Measurements from ENCODE around the gene TPSB2.

The TPSB2 gene

DNA sequence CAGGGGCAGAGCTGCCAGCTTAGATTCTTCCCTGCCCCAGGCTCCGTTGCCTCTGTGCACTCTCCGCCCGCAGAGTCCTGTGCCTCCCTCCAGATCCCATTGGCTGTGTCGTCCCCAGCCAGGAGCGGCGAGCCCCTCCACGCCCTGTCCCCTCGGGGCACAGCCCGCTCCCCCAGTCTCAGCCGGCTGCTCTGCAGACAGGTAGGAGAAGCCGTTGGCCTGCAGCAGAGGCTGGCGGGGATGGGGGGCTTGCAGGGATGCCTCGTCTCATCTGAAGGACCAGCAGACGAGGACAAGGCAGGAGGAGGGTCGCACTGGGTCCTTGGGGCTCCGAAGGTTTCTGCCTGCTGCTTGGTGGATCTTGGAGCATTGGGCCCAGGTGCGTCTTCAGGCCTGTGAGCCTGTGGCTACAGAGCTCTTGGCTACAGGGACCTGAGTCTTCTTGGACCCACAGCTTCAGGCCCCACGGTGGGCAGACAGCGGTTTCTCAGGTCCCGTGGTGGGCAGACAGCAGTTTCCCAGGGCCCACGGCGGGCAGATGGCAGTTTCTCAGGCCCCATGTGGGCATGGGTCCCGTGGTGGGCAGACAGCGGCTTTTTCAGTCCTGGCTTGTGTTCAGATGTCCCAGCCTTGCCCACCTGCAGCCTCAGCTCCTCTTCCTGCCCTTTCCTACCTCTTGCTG, 10.9 kb downstream of the TPSB2 start:
- DNase-seq = no peak

DNA sequence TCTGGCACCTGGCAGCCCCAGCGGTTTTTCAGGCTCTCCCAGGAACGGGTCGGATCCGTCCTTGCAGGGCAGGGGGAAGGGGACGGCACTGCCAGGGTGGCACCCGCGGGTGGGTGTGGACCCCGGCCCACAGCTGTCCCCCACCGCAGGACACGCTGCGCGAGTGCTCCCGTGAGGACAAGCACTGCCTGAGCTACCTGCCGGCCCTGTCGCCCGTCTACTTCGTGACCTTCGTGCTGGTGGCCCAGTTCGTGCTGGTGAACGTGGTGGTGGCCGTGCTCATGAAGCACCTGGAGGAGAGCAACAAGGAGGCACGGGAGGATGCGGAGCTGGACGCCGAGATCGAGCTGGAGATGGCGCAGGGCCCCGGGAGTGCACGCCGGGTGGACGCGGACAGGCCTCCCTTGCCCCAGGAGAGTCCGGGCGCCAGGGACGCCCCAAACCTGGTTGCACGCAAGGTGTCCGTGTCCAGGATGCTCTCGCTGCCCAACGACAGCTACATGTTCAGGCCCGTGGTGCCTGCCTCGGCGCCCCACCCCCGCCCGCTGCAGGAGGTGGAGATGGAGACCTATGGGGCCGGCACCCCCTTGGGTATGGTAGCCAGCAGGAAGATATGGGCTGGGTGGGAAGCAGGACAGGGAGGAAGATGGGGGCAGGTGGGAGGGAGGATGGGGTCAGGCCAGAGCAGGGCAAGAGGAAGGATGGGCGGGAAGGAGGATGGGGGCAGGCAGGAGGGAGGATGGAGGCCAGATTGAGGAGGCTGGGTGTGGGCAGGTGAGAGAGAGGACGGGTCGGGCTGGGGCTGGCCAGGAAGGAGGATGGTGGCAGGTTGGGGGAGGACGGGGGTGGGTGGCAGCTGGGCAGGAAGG, 11.7 kb downstream of the TPSB2 start:
- no peak for DNase-seq

DNA sequence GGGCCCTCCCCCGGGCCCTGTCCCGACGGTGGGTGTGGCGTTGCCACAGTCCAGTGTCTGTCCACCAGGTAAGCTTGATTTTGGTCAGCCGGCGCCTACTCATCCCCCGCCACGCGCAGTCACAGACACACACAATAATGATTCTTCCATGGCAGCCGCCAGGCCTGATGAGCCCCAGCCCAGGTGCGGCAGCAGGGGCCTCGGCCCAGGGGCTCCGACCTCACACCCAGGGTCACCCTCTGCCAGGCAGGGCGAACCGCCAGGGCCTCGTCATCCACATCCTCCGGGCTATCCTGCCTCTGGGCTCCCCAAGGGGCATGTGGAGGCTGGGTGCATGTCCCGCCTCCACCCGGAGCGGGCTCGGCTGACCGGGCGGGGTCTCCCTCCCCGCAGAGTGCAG, 12.5 kb downstream of the TPSB2 start:
- DNase-seq = no peak

DNA sequence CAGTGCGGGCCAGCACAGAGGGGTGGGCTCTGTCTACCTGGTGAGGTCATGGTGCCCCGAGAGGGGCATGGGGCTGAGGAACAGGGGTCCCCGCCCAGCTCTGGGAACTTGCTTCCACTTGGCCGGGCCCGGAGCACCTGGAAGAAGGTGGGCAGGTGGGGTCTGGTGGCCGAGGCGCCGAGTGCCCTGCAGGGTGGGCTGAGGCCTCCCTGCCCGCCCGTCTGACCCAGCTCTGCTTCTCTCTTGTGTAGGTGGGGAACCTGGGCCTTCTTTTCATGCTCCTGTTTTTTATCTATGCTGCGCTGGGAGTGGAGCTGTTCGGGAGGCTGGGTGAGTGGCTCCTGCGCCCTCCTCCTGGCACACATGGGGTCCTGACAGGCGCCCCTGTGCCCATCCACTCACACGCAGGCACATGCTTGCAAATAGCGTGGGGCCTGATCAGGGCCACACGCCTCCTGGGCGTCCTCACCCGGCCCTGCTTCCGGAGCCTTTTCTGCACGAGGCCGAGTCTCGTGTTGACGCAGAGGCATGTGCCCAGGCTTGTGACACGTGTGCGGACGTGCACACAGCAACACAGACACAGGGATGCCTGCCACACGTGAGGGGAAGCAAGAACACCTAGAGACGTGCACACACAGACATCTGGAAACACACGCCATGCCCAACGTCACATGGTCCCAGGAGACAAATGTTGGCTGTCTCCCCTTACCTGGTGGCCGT, 13.1 kb downstream of the TPSB2 start:
- DNase-seq = no peak

DNA sequence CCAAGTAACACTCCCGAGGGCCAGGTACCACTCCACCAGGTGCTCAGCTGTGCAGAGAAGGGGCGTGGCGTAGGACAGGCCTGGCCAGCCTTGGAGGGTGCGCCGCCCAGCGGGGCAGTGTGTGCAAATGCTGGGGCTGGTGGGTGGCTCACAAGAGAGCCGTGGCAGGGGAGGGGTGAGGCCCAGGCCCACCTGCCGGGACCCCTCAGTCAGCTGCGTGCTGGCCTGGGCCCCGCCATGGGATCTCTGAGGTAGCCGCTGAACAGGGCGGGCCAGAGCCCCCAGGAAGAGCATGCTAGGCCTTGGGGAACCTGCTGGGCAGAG, 13.7 kb downstream of the TPSB2 start:
- no peak for DNase-seq

DNA sequence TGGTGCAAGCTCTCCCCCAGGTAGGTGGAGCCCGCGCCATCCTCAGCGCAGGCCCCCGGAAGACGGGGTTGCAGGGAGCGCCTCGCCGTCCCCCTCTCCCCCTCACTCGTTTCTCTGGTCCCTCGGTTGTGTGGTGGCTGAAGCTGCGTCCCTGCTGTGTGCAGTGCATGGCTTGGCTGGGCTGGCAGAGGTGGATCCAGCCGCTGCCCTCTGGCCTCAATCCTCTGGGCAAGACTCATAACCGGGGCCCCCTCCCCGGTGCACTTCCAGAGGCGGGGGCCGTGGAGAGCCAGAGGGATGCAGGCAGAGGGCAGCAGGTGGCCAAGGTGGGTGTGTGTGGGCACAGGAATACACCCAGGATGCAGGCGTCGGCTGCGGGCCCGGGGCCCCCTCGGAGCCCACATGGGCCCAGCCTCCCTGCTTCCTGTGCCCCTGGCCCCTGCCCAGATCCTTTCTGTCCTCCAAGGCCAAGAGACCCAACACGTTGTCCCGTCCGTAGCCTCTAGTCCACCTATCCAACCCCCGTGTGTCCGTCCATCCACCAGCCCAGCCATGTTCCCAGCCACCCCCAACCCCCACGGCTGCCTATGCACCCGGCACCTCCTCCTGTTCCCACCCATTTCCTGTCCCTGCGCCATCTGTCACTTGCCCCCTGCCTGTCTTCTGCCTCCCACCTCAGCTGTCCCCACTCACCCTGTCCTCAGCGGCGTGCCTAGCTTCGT, 14.2 kb downstream of the TPSB2 start:
- DNase-seq = no peak

DNA sequence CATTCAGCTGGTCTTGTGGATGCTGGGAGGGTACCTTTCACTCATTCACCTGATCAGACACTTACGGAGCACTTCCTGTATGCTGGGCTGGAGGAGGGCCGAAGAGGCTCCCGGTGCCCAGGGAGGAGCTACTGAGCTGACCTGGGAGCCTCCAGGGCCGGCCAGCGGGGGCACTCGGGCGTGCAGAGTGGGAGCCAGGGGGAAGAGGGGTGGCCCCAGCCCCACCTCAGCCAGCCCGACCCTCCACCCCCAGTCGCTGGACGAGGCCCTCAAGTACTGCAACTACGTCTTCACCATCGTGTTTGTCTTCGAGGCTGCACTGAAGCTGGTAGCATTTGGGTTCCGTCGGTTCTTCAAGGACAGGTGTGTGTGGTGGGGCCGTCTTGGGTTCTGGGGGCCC, 15.3 kb downstream of the TPSB2 start:
- no peak for DNase-seq

DNA sequence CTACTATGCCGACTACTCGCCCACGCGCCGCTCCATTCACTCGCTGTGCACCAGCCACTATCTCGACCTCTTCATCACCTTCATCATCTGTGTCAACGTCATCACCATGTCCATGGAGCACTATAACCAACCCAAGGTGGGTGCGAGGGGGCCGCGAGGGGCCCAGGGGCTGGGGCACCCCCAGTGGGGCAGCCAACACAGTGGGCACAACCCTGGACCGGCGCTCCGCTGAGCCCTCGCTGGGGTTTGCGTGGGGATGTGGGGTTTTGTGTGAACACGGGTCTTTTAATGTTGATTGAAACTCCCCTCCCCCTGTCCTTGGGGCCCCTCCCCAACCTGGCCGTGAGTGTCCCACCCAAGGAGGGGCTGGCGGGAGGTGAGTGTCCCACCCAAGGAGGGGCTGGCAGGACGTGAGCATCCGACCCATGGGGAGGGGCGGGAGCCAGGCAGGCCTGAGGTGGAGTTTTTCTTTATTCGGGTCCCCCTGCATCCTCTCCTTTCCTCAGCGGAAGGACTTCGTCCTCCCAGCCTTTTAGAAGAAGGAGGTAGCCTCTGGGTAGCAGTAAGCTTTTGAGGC, 16.1 kb downstream of the TPSB2 start:
- DNase-seq = no peak

DNA sequence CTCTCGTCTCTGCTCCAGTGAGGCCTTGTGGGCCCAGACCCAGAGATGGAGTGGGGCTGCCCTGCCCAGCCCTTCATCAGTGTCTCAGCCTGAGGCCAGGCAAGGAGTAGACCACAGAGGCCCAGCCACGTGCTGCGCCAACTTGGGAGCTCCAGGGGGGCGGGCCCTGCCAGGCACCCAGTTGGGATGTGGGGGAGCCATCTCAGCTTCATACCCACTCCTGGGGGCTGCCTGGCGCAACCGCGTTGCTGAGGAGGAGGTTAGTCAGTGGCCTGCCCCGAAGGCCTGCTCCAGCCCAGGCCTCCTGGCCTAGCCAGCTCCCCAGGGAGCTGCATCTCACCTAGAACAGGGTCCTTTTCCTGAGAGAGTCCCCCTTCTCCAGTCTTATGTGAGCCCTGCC, 16.8 kb downstream of the TPSB2 start:
- DNase-seq = no peak

DNA sequence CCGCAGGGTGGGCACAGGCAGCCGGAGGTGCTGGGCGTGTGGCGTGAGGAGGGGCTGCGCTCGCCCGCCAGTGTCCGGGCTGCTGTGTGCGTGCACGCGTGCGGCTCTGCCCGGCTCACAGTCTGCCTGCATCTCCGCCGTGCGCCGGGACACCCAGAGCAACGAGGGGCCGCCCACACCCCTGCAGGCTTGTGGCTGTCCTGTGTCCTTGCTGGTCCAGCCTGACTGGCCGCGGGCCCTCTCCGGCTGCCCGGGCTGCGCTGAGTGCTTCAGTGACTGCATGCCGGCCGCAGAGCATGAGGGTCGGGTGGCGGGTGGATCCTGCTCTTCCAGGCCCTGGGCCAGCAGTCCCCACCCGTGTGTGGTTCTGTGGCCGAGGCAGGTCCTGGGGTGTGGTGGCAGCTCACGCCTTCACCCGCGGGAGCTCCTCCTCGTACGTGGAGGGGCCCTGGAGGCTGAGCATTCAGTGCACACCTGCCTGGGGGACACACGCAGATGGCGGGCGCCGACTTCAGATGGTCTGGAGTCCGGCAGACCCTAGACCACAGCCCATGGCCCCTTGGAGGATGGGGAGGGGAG, 17.3 kb downstream of the TPSB2 start:
- DNase-seq = no peak

DNA sequence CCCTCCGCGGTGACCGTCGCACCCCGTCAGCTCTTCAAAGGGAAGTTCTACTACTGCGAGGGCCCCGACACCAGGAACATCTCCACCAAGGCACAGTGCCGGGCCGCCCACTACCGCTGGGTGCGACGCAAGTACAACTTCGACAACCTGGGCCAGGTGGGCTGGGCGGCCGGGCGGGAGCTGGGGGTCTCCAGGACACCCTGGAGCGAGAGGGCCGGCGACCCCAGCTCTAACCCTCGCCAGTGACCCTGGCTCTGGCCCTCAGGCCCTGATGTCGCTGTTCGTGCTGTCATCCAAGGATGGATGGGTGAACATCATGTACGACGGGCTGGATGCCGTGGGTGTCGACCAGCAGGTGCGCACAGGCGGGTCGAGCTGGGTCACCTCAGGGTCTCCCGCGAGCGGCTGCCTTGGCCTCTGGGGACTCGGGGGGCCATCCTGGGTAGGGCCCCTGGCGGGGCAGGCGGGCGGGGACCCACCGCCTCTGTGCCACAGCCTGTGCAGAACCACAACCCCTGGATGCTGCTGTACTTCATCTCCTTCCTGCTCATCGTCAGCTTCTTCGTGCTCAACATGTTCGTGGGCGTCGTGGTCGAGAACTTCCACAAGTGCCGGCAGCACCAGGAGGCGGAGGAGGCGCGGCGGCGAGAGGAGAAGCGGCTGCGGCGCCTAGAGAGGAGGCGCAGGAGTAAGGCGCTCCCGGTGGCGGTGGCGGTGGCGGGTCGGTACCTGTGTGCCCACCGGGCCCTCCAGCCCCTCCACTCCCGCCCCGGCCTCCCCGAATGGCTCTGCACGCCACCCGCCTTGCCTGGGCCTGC, 18.3 kb downstream of the TPSB2 start:
- no peak for DNase-seq

DNA sequence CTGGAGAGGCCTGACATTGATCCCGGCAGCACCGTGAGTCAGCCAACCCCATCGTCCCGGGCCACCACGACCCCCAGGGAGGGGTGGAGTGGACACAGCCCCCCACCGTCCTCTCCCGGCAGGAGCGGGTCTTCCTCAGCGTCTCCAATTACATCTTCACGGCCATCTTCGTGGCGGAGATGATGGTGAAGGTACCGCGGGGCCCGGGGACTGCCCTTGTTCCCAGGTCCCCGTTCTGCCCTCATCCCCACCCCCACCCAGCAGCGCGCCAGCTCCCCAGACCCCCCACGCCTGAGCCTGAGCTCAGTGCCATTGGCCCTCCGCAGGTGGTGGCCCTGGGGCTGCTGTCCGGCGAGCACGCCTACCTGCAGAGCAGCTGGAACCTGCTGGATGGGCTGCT, 19.5 kb downstream of the TPSB2 start:
- no peak for DNase-seq

DNA sequence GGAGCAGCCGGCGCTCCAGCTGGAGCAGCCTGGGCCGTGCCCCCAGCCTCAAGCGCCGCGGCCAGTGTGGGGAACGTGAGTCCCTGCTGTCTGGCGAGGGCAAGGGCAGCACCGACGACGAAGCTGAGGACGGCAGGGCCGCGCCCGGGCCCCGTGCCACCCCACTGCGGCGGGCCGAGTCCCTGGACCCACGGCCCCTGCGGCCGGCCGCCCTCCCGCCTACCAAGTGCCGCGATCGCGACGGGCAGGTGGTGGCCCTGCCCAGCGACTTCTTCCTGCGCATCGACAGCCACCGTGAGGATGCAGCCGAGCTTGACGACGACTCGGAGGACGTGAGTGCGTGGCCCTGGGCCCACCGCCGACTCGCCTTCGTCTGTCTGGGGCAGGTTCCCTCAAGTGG, 20.9 kb downstream of the TPSB2 start:
- DNase-seq = no peak

DNA sequence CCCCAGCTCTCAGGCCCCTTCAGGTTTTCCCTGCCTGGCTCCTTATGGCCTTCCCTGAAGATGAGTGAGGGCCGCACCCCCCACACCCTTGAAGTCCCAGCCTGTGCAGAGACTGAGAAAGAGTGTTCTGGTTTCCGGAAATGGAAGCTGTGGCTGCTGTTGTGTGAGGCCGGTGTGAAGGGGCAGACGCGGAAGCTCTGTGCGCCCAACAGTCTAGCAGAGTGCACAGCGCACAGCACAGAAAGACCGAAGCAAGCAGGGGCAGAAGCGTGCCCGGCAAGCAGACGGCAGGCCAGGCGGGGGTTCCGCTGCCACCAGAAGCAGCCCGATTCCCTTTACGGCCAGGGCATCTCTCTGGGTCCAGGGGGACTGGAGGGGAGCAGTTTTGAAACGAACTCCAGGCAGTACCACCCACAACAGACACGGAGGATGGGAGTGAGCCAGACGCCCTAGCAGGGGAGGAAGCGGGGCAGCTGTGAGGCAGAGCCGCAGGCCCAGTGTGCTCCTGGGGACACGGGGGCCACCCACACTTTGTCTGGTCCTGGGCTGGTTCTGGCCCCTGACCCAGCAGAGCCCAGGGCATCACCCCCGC, 21.6 kb downstream of the TPSB2 start:
- DNase-seq = no peak

DNA sequence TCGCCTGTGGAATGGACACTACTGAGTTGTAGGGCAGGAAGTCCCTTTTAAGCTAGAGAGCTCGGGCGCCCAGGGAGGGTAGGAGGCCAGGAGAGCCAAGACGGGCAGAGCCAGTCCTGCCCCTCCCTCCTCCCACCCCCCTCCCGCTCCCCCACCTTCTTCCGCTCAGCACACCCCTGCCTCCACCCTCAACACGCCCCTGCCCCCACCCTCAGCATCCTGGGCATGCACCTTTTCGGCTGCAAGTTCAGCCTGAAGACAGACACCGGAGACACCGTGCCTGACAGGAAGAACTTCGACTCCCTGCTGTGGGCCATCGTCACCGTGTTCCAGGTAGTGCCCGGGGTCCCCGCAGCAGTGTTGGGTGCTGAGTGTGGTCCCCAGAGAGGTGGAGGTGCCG, 23.2 kb downstream of the TPSB2 start:
- DNase-seq = no peak

DNA sequence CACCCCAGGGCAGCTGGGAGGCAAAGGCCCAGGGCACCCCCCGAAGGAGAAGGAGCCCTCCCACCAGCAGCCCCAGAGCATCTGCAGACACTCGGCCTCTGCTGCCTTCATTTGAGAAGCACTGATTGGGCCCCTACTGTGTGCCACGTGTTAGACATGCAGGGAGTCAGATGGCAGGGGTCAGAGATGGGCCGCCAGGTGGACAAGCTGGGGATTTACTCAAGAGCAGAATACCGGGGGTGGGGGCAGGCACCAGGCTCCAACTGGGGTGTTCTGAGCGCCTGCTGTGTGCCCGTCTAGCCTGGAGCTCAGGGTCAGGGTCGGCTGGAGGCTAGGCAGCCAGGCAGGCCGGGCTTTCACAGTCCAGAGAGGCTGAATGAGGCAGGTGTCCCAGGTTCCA, 23.7 kb downstream of the TPSB2 start:
- no peak for DNase-seq

DNA sequence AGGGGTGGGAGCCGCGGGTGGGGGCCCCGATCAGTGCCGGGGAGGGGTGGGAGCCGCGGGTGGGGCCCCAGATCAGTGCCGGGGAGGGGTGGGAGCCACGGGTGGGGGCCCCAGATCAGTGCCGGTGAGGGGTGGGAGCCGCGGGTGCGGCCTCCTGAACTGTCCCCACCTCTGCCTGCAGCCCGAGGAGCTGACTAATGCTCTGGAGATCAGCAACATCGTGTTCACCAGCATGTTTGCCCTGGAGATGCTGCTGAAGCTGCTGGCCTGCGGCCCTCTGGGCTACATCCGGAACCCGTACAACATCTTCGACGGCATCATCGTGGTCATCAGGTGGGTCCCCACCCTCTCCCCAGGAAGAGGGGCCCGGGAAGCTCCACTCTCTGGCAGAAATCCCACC, 25.1 kb downstream of the TPSB2 start:
- DNase-seq = no peak

DNA sequence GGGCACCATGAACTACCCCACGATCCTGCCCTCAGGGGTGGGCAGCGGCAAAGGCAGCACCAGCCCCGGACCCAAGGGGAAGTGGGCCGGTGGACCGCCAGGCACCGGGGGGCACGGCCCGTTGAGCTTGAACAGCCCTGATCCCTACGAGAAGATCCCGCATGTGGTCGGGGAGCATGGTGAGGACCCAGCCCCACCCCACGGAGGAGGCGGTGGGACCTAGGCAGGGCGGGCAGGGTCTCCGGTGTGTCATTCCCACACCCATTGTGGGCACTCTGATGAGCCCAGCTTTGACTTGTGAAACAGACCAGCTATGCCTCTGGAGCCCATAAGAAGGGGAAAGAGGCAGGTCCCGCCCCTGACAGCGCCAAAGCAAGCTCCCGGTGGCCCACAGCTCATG, 27.7 kb downstream of the TPSB2 start:
- DNase-seq = no peak

DNA sequence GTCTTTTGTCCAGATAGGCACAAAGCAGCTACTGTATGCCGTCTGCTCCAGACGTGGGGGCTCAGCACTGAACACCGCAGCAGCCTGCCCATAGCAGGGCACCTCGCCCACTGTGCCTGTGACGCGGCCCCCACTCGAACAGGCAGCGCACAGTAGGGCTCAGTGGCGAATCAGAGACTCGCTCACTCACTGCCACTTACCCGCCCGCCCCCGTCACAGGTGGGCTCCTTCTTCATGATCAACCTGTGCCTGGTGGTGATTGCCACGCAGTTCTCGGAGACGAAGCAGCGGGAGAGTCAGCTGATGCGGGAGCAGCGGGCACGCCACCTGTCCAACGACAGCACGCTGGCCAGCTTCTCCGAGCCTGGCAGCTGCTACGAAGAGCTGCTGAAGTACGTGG, 28.5 kb downstream of the TPSB2 start:
- DNase-seq = no peak

DNA sequence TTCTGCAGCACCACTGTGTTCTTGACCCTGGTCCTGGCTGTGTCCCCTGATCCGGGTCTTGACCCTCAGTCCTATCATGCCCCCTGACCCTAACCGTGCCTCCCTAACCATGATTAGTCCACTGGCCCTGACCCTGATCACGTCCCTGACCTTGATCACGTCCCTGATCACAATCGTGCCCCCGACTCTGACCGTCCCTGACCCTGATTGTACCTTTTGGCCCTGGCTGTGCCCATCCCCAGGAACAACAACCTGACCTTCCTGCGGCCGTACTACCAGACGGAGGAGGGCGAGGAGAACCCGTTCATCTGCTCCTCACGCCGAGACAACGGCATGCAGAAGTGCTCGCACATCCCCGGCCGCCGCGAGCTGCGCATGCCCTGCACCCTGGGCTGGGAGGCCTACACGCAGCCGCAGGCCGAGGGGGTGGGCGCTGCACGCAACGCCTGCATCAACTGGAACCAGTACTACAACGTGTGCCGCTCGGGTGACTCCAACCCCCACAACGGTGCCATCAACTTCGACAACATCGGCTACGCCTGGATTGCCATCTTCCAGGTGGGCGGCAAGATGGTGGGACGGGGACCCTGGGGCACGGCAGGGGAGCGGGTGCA, 29.9 kb downstream of the TPSB2 start:
- DNase-seq = no peak

Measured in NCI-H1436 (cell line).